IMR-90 (cell line): Measurements from ENCODE around the gene PLEKHG1. TPM values are rescaled to one million over a fixed set of nuclear protein-coding genes. Genes with fewer than 3 reads are reported as not detected.

Experiments used
- ATAC-seq: fragments of 200-7000 bp; cut with Tn5 transposase; 2 replicates; pipeline ENCODE4 v1.9.1; 2020; ENCODE audit warnings: low read depth, mild to moderate bottlenecking, moderate library complexity
- BruUV-seq: library from RNA; stranded (reverse); fragments of 400-500 nt; replicated peaks from 2 replicates; lab custom pipeline; 2021; lab: Mats Ljungman, UMichigan
- CTCF ChIA-PET: fragments of 300-600 bp; formaldehyde crosslinking; extraction: SDS; loops from one replicate; lab custom pipeline; 2021; ENCODE audit warnings: antibody characterized with exemption; lab: Yijun Ruan, JAX
- POLR2A ChIA-PET: fragments of 300-600 bp; sonication (Branson Sonifier 250); formaldehyde crosslinking; loops from one replicate; lab custom pipeline; 2022; ENCODE audit warnings: antibody characterized with exemption; ENCODE audit not compliant: unreplicated experiment; lab: Charles Lee
- DNase-seq: peaks from one replicate; pipeline ENCODE4 v3.0.0; 2013
- H2AFZ ChIP-seq: replicated peaks from 2 replicates; pipeline ENCODE3; 2013; ENCODE audit warnings: low read length, mild to moderate bottlenecking; ENCODE audit not compliant: poor library complexity
- H2AK5ac ChIP-seq: 2 replicates; pipeline ENCODE4 v1.6.1; 2013; ENCODE audit warnings: low read depth, low read length, inconsistent platforms
- H2AK9ac ChIP-seq: replicated peaks from 2 replicates; pipeline ENCODE3; 2013; ENCODE audit warnings: mild to moderate bottlenecking, low read depth, low read length, moderate library complexity; ENCODE audit not compliant: poor library complexity
- H2BK120ac ChIP-seq: 2 replicates; pipeline ENCODE4 v1.6.1; 2013; ENCODE audit warnings: low read depth, low read length, inconsistent platforms
- H2BK15ac ChIP-seq: 3 replicates; pipeline ENCODE4 v1.6.1; 2013; ENCODE audit warnings: low read depth, low read length, inconsistent platforms
- H2BK20ac ChIP-seq: 2 replicates; pipeline ENCODE4 v1.6.1; 2013; ENCODE audit warnings: low read depth, mild to moderate bottlenecking, inconsistent platforms, low read length, moderate library complexity
- H2BK5ac ChIP-seq: 2 replicates; pipeline ENCODE4 v1.6.1; 2013; ENCODE audit warnings: mild to moderate bottlenecking, low read depth, low read length, inconsistent platforms; ENCODE audit not compliant: poor library complexity, severe bottlenecking
- H3K14ac ChIP-seq: replicated peaks from 2 replicates; pipeline ENCODE4 v1.6.1; 2013; ENCODE audit warnings: low read depth, low read length, inconsistent platforms
- H3K18ac ChIP-seq: 2 replicates; pipeline ENCODE4 v1.6.1; 2013; ENCODE audit warnings: low read depth, low read length, control low read depth
- H3K23ac ChIP-seq: 2 replicates; pipeline ENCODE4 v1.6.1; 2013; ENCODE audit warnings: low read depth, low read length, inconsistent platforms
- H3K27ac ChIP-seq: 2 replicates; pipeline ENCODE4 v1.5.1; 2013; ENCODE audit warnings: mild to moderate bottlenecking, control low read depth, low read length; ENCODE audit not compliant: insufficient read depth
- H3K27me3 ChIP-seq: 2 replicates; pipeline ENCODE4 v1.6.1; 2013; ENCODE audit warnings: low read length; ENCODE audit not compliant: control insufficient read depth, insufficient read depth
- H3K36me3 ChIP-seq: 2 replicates; pipeline ENCODE4 v1.6.1; 2013; ENCODE audit warnings: low read length, mixed read lengths; ENCODE audit not compliant: control insufficient read depth, insufficient read depth
- H3K4ac ChIP-seq: 2 replicates; pipeline ENCODE4 v1.6.1; 2013; ENCODE audit warnings: low read depth, low read length, inconsistent platforms
- H3K4me1 ChIP-seq: 2 replicates; pipeline ENCODE4 v1.6.1; 2013; ENCODE audit warnings: low read length, mixed read lengths; ENCODE audit not compliant: control insufficient read depth, insufficient read depth
- H3K4me2 ChIP-seq: 2 replicates; pipeline ENCODE4 v1.6.1; 2013; ENCODE audit warnings: low read depth, mild to moderate bottlenecking, control low read depth, low read length, moderate library complexity
- H3K4me3 ChIP-seq: 2 replicates; pipeline ENCODE4 v1.5.1; 2013; ENCODE audit warnings: low read depth, mild to moderate bottlenecking, control low read depth, low read length, moderate library complexity; ENCODE audit not compliant: insufficient read depth
- H3K56ac ChIP-seq: 2 replicates; pipeline ENCODE4 v1.6.1; 2013; ENCODE audit warnings: low read length, inconsistent platforms; ENCODE audit not compliant: insufficient read depth; ENCODE audit errors: extremely low read depth
- H3K79me1 ChIP-seq, 2 experiments: 2 replicates each; pipeline ENCODE4 v1.6.1; 2013; ENCODE audit warnings: low read length in 2 of 2, inconsistent platforms in 1 of 2, low read depth in 1 of 2
- H3K9ac ChIP-seq: 2 replicates; pipeline ENCODE4 v1.6.1; 2013; ENCODE audit warnings: low read depth, low read length, control low read depth
- H3K9me1 ChIP-seq: 2 replicates; pipeline ENCODE4 v1.6.1; 2013; ENCODE audit warnings: low read length, inconsistent platforms; ENCODE audit not compliant: insufficient read depth
- H3K9me3 ChIP-seq: 2 replicates; pipeline ENCODE4 v1.6.1; 2013; ENCODE audit warnings: low read length; ENCODE audit not compliant: control insufficient read depth, insufficient read depth
- H4K20me1 ChIP-seq: 2 replicates; pipeline ENCODE4 v1.6.1; 2013; ENCODE audit warnings: low read length, inconsistent platforms; ENCODE audit not compliant: insufficient read depth
- H4K5ac ChIP-seq: 2 replicates; pipeline ENCODE4 v1.6.1; 2013; ENCODE audit warnings: mild to moderate bottlenecking, low read depth, low read length, control low read depth
- H4K8ac ChIP-seq, 2 experiments: 2 replicates each; pipeline ENCODE4 v1.6.1; 2013; ENCODE audit warnings: low read depth in 2 of 2, low read length in 2 of 2, control low read depth in 1 of 2, inconsistent platforms in 1 of 2
- H4K91ac ChIP-seq: 2 replicates; pipeline ENCODE4 v1.6.1; 2013; ENCODE audit warnings: low read depth, low read length, inconsistent platforms; ENCODE audit not compliant: insufficient read depth
- ELK1 ChIP-seq: fragments of 150-350 bp; IDR thresholded peaks from 2 replicates; pipeline ENCODE4 v1.6.1; 2016; ENCODE audit warnings: low read depth, mild to moderate bottlenecking, low read length, moderate library complexity, borderline replicate concordance
- MAFK ChIP-seq: IDR thresholded peaks from 2 replicates; pipeline ENCODE4 v1.6.1; 2012; ENCODE audit warnings: low read depth, low read length, improper control_type of control experiment
- dilution Hi-C: fragments of 300-500 bp; cut with HindIII; formaldehyde crosslinking; loops from one replicate; pipeline ENCODE4 v1.14.3; 2018; ENCODE audit warnings: low sequenced_read_pairs; ENCODE audit not compliant: unreplicated experiment
- in situ Hi-C: fragments of 300-500 bp; cut with MboI; formaldehyde crosslinking; loops from 3 replicates; pipeline ENCODE4 v1.14.3; 2019; ENCODE audit warnings: low sequenced_read_pairs, inconsistent platforms, mixed read lengths
- intact Hi-C: fragments of 100-400 bp; cut with micrococcal nuclease; formaldehyde crosslinking; loops from 2 replicates; pipeline ENCODE4 v1.10.0; 2022
- polyA plus RNA-seq, 3 experiments: library from polyadenylated mRNA; depleted of rRNA; stranded (reverse); fragments of >200 nt; gene quantifications; 2 replicates each; pipeline ENCODE4 v1.2.3, GENCODE V29; 2012; ENCODE audit warnings: low replicate concordance in 1 of 3
- total RNA-seq: library from RNA; depleted of rRNA; stranded (reverse); fragments of >200 nt; gene quantifications from 2 replicates; pipeline ENCODE4 v1.2.3, GENCODE V29; 2012

PLEKHG1 gene
- total and polyA plus RNA-seq, 2 of the 4 experiments (the other 2 are of a cell fraction): 0.09 to 0.36 TPM

DNA sequence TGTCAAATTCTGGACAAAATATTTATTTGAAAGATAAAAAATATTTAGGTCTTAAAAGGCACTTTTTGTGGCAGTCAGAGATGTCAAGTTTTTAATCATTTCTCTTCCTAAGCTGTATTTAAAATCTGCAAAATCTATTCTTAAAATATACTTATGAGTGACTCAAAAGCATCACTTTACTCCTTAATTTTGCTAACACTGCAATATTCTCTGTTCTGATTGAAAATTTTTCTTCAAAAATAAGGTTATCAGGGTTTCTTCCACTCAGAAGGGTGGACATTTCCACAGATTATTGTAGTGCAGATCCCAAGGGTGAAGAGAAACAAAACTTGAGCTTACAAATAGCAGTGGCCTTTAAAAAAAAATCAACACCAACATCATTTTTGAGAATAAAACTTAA, 27.5 kb downstream of the PLEKHG1 start:
- dilution Hi-C loops (no loop called here), intact Hi-C loops (no loop called here), in situ Hi-C loops (no loop called here)
- ATAC-seq (no peak), DNase-seq (no peak)
- H2BK15ac ChIP-seq: no peak overlapping the region
- H4K20me1 ChIP-seq: no peaks in the 10 kb centered on the region
- H3K56ac ChIP-seq: no peak overlapping the region
- no peak overlapping the region for H3K4me3 ChIP-seq
- H3K9ac ChIP-seq: no peak overlapping the region
- ChIA-PET CTCF (no interaction called here), POLR2A (no interaction called here)
- no peaks in the 10 kb centered on the region for H3K36me3 ChIP-seq
- peaks cover 6% of the 10 kb centered on the region; the same call in 1 of the 2 replicates for H3K4me1 ChIP-seq
- no TSS peak for BruUV-seq
- H3K9me1 ChIP-seq: no peaks in the 10 kb centered on the region
- no peak overlapping the region for H3K27ac ChIP-seq
- 0 out of 2 replicates have a peak, but pooled peaks cover 1% of the 10 kb centered on the region for H3K27me3 ChIP-seq
- H3K18ac ChIP-seq: no peak overlapping the region
- H3K4ac ChIP-seq: no peak overlapping the region
- no peak overlapping the region for H2AK9ac ChIP-seq
- TF ChIP-seq ELK1 (no peak), MAFK (peak; percentile 66)
- H4K8ac ChIP-seq: no peak overlapping the region
- H2BK5ac ChIP-seq: no peak overlapping the region
- no peak overlapping the region for H3K14ac ChIP-seq
- H2AFZ ChIP-seq: no peak overlapping the region
- H3K9me3 ChIP-seq: no peaks in the 10 kb centered on the region
- no peak overlapping the region; the same call in 1 of the 2 replicates for H4K5ac ChIP-seq
- H3K79me1 ChIP-seq: no peaks in the 10 kb centered on the region
- no peak overlapping the region for H2BK120ac ChIP-seq
- no peak overlapping the region for H2AK5ac ChIP-seq
- H2BK20ac ChIP-seq: no peak overlapping the region
- H3K23ac ChIP-seq: no peak overlapping the region
- H4K91ac ChIP-seq: no peak overlapping the region
- no peak overlapping the region for H3K4me2 ChIP-seq
